CD4-positive, alpha-beta T cell treated with Interleukin-6 at 100 ng/mL for 8 hours (primary cell): ENCODE measurements around the gene SLC25A45.
"Not testable (repeated sequence)": the region's sequence is repeated elsewhere in the genome, so short reads cannot be mapped to it uniquely, and the experiment has no call there.

Source experiments
- DNase-seq: peaks from one replicate; pipeline ENCODE4 v3.0.0-alpha.2; 2020; ENCODE audit warnings: mixed read lengths, low spot score

The SLC25A45 gene

DNA sequence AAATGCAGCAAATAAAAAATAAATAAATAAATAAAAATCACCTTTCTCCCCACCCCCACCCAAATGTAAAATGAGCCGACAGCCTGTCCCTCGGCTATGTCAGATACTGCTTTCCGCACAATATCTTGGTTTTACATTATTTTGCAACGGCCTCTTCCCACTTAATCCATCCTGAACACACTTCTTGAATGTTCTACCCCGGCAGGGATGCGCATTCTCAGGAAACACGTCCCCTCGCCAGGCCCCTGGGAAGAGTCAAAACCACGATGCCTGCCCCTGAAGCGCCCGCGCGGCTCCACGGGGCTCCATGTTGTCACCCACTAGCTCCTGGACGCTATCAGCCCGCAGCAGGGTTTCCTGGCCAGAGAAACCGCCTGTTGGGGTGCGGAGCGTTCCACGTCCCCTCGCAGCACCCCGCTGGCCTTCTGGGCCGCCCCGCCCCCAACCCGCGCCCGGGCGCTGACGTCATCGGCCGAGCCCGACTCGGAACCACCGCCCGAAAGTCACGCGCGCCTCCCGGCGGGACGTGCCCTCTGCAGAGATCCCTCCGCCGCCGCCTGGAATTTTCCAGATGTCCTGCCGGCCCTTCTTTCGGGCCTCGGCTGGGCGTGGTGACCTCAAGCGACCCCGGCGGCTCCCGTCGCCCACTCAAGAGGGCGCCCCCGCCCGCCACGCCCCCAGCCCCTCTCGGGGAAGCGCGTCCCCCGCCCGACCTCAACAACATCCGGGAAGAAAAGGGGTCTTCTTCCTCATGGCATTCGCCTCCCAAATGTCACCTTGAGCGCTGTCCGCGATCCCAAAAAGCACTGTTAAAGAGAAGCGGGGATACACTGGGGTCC is 39.6 kb upstream of the SLC25A45 start:
- DNase-seq: peak; percentile 89

DNA sequence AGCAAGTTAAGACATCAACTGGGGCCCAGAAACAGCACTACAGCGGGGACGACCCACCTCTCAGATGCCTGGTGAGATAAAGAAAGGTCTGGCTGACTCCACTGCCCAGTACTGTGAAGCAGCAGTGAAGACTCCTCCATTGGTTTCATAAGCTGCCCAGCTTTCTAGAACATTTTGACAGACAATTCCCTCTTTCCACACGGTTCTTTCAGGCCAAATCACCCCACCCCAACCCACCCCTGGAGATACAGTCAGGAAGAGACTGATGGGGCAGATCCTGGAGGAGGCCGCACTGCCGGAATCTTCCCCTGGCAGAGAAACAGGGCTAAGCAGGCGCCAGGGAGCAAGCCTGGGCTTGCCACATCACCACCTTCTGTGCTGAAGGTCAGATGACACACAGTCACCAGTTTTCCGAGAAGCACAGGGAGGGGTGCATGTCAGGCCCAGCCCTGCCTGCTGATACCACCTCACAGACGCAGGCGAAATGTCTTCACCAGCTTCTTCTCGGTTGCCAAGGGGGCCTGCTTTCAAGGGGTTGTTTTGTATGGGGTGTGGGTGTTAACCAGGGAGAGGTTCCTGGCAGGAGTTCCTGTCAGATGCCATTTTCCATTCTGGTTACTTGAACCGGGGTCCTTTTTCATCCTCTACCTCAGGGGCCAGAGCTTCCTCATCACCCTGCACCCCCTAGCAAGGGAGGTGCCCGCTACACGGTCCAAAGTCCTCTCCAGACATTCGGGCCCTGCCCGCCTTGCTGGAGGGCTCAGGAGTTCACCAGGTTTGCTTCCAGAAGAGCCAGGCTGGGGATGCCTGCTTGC is 38.7 kb upstream of the SLC25A45 start:
- DNase-seq: peak; percentile 94

DNA sequence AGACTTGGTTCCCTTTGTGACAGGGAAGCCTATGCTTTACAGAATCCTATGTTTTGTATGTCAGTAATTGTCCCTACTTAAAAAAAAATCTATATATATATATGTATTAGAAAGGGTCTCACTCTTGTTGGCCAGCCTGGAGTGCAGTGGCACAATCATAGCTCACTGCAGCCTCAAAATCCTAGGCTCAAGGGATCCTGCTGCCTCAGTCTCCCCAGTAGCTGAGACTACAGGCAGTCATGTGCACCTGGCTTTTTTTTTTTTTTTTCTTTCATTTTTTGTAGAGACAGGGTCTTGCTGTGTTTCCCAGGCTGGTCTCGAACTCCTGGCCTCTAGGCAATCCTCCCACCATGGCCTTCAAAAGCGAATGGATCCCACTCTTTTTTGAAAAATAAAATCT is 38.1 kb upstream of the SLC25A45 start:
- DNase-seq: no peak

DNA sequence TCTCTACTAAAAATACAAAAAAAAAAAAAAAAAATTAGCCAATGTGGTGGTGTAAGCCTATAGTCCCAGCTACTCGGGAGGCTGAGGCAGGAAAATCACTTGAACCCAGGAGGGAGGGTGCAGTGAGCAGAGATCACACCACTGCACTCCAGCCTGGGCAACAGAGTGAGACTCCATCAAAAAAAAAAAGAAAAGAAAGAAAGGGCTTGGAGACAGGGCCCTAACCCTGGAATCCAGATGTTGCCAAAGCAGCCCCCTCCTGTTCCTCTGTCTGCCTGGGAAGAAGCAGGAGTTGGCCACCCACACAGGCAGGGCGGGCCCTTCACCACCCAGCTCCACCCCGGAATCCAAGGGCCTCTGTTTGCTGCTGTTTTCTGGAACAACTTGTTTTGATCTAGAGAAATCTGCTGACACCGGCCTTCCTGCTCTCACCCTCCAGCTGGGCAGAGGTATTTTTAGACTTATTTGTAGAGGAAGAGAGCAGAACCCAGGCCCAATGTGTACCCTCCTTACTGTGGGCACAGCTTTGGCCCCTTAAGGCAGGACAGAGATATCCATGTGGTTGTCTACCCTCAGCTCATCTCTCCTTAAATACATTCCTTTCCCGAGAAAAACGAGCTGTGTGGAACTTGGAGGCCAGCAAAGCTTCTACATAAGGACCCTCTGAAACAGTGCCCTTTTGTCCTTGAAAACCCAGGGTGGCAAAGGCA is 37.5 kb upstream of the SLC25A45 start:
- peak; percentile 82 for DNase-seq

DNA sequence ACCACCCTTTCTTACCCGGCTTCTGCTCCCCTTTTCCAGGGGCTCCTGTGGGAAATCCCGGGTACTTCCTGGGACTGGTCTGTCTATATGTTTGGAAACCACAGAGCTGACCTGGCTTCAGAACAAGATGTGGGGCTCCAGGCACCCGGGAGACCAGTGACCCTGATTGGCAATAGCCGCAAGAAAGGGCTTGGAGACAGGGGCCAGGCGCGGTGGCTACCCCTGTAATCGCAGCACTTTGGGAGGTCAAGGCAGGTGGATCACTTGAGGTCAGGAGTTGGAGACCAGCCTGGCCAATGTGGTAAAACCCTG is 37.0 kb upstream of the SLC25A45 start:
- DNase-seq: no peak

DNA sequence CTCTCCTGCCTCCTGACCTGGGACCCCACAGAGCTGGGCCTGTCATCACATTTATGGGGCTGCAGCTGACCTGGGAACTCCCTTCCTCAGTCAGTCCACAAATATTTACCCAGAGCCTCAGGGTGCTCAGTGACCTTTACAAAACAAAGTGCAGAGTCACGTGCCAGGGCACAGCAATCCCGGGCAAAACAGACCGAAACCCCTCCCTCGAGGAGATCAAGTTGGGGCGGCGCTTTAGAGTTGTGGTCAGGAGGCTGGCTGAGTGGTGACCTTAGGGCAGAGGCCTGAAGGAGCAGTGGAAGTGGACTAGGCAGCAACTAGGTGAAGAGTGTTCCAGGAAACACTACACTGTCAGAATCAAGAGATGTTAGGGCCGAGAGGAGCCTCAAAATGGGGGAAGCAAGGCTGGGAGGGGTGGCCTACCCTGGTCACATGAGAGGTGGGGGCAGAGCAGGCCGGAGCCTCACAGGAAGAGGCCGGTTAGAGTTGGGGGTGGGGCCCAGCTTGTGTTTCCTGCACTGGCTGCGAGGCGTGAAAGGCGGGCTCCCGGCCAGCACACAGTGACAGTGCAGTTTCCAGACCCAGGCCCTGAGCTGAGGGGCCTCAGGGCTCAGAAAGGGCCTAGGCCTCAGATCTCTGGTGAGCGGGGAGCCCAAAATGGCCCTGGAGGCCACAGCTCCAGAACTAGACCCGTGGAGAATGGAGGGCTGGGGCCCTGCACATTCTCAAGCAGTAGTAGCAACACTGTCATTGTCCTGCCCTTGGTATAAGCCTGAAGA is 36.4 kb upstream of the SLC25A45 start:
- peak; percentile 85 for DNase-seq

DNA sequence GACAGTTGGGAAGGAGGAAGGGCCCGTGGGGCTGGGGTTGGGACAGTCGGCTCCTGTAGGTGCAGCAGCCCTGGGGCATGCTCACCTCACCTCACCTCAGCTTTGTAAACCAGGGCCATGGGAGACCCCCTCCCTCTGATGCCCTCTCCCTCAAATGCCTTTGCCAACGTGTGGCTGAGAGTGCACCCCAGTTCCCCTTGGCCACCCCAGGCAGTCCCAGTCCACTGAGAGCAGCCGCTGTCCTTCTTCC is 35.9 kb upstream of the SLC25A45 start:
- DNase-seq: no peak

DNA sequence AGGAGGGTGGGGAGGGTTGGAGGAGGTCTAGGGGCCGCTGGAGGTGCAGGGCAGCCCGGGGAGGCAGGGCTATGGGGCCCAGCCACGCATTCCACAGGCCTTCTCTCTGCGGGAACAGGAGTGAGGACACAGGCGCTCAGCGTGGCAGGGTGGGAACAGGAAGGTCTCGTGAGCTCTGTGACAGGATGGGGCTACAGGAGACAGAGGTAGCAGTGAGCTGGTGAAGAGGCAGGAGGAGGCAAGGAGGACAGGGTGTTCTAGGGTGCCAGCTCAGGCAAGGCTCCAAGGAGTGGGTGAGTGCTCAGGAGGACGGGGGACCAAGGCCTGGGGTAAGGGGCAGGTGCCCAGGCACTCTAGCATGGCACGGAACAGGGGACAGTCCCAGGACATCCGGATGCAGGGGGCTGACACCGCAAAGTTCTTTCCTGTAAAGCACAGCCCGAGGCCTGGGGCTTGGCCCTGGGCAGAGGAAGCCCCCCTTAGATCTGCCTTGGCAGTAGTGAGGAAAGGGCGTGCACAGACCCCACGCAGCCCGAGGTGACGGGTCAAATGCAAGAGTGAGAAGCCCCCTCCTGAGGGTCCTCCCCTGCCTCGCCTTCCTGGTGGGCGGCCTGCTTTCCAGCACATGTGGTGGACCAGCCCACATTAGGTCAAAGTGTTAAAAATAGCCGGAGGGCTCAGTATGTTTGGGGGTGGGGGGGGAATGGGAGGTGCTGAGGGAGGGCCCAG is 35.4 kb upstream of the SLC25A45 start:
- peak; percentile 55 for DNase-seq

DNA sequence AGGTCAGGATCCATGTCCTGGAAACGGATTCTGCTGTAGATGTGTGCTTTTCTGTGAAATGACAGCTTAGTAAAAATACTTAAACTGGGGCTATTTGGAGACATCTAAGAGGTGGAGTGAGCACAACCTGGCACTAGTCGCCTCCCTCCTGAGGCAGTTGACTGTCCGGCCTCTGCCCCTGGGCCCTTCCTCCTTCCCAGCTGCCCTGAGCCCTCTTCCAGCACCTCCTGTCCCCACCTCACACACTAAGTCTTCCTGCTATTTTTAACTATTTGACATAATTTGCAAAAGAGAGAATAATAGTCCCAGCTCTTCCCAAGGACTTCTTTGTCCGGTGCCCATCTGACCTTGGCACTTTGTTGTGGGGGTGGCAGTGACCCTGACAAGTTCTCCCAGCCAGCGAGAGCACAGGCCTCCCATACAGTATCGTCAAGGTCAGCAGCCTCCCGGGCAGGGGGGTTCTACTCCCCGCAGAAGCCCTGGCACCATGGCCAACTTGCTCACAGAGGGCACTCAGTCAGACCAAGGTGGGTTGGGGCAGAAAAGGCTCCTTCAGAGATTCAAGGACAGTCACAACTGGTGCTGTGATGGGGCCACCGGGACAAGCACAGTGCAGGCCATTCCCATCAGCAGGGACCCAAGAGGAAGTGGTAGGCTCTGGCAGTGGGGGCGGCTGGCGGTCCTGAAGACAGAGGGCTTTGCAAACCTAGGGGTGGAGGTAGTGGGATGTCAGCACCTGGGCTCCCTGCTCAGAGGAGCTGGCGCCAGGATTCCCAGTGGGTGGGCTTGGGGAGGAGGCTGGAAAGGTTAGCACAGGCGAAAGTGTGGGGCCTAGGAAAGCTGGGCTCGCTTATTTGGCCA is 34.6 kb upstream of the SLC25A45 start:
- peak; percentile 37 for DNase-seq

DNA sequence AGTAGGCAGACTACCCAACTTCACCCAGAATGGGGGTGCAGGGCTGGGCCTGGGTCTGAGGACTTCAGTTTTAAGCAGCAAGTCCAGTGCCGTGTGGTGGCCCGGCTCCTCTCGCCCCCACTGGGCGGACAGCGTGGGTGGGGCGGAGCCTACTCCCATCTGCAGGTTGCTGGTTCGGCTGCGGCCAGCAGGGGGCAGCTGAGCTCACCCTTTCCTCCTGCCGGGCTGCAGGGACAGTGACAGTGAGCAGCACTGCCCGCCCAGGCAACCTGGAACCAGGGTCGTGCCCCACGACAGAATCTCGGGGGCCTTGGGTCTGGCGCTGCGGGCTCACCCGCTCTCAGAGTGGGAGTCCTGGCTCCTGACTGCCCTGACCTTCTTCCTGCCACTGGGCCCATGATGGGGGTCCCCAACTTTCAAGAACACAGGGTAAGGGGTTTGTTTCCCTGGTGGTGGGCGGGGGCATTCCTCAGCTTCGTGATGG is 33.9 kb upstream of the SLC25A45 start:
- peak; percentile 90 for DNase-seq

DNA sequence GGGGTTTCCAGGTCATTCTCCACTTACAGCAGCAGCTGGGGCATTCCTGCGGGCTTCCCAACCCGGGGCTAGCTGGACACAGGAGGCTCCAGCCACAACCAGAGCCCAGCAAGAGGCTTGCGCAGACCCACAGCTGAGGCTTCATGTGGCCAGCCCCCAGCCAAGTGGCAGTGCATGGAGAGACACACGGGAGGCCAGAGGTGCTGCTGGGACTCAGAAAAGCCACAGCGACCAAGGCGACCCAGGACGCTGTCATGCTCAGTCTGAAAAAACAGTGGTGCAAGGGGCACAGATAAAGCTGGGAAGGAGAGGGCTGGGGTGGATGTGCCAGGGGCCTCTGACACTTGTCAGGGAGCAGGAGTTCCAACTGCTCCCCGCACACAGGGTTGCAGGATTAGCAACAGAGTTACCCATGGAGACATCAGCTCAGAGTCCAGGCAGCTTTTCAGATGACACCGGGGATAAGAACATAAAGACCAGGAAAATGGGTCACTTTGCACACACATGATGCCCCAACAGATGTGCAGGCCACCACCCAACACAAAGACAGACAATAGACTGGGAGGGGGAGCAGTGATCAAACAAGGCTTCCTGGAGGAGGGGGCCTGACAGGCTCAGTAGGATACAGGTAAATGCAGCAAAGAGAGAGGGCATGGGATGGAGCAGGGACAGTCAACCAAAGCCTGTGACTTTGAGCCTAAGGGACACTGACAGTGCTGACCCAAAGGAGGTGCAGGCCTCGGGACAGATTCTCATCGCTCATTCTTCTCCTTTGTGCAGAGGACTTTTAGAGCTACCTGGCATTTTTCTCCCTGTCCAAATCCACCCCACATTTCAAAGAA is 33.3 kb upstream of the SLC25A45 start:
- DNase-seq: no peak

DNA sequence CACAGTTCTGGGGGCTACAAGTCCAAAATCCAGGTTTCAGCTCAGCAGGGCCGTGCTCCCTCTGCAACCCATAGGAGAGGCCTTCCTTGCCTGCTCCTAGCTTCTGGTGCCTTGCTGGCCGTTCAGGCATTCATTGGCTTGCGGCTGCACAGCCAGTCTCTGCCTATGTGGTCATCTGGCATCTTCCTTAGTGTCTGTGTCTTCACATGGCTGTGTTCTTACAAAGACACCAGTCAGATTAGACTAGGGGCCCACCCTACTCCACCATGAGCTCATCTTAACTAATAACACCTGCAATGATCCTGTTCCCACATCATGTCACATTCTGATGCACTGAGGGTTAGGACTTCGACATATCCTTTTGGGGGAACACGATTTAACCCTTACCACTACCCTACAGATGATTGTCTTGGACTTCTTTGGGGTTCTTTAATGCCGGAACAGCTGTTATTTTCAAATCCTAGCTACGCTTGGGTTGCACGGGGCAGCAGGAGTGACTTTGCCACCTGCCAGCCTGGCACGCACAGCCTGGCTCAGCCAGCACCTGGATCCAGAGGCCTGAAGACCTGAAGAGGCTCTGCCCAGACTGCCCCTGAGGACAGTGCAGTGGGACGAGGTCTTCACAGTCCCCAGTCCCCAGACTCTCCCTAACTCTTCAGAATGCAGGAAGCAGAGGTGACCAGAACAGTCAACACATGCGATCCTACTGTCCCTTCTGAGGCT is 32.5 kb upstream of the SLC25A45 start:
- DNase-seq: no peak

DNA sequence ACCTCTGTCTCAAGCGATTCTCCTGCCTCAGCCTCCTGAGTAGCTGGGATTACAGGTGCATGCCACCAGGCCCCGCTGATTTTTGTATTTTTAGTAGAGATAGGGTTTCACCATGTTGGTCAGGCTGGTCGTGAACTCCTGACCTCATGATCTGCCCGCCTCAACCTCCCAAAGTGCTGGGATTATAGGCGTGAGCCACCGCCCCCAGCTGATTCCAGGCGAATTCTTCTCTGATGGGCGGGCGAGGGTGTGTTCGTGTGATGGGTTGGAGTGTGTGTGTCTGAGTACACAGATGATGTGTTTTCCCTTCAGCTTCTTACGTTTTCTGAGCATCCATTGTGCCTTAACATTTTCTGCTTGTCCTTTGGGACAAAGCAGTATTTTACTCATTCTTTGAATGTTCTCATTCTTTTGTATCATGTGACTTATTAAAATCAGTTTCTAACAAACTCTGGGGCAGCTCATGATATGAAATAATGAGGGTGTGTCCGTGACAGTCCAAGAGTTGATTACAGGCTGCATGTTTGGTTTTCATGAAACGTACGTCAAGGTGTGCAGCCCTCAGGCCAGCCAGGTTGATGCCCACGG is 30.7 kb upstream of the SLC25A45 start:
- DNase-seq: not testable (repeated sequence)

DNA sequence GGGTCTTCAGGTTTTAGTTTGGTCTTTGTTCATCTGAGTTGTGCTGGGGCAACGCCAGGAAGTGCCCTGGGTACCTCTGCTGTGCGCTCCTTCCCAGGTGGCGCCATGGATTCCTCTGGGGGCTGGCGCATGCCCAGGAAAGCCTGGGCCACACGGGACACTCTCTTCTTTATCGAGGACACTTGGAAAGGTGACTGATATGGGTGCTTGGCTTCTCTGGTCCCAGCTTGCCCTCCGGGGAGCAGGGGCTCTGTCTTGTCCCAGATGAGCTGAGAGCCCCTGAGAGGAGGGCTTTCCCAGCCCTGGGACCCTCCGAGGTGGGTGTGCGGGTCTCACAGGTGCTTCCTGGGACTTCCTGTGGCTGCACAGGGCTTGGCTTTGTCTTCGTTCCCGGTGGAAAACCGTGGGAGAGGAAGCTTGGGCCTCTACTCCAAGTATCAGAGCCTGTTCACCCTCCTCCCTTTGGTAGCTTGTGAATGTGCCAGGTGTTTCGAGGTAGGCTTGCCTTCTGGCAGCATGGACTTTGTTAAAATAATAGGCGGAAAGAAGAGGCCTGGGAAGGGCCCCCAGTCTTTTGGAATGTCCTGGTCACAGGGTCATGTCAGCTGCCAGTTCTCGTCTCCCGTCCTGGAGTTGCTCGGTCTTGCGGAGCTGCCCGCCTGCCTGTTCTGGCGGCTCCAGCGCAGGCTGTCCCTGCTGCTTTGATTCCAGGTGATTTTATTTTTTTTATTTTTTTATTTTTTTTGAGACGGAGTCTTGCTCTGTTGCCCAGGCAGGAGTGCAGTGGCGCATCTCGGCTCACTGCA is 30.0 kb upstream of the SLC25A45 start:
- DNase-seq: no peak

DNA sequence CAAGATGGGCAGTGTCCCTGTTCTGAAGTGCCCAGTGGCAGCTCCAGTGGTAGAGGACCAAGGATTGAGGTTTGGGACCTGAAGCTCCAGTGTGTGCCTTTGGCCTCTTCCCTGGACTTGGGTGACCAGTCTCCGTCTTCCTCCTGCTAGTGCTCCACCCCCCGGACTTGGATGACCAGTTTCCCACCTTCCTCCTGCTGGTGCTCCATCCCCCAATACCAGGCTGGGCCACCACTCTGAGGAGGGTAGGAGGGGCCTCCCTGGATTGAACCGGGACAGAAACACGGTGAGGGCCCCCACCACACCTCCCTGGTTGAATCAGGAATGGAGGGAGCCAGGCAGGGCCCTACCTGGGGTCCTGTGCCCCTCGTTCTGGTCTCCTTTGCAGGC is 29.2 kb upstream of the SLC25A45 start:
- no peak for DNase-seq

DNA sequence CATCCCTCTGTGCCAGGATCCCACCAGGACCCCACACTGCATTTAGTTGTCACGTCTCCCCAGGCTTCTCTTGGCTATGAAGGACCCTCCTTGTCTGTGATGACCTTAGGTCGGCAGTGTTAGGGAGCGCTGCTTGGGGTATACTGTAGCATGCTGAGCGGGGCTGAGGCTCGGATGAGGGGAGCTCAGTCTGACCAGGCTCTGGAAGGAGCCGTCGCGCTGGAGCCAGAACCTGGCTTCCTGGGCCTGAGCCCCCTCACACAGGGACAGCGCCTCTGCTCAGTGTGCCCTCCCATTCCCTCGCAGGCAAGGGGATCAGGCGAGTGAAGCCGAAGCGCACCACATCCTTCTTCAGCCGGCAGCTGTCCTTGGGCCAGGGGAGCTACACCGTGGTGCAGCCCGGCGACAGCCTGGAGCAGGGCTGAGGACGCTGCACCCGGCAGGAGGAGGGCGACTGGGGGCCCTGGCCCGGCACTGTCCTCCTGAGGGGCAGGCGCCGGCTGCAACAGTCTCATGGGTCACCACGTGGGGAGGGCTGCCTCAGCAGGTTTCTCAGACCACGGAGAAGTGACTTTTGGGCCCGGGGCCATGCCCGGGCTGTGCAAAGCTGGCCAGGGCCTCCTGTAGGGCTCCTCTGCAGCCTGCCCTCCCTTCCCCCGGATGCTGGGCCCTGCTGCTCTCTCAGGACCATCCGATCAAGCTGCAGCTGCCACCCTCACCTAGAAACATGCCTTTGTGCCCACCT is 28.7 kb upstream of the SLC25A45 start:
- no peak for DNase-seq
